ENCODE data around the gene ICA1. TPM values are rescaled to one million over a fixed set of nuclear protein-coding genes. Genes with fewer than 3 reads are reported as not detected.

Gene ICA1
- total and polyA plus RNA-seq, 2 donors (not counting 3 experiments of a cell fraction or from before 2014, with no cell fraction given): 19.0 to 47.1 TPM

DNA sequence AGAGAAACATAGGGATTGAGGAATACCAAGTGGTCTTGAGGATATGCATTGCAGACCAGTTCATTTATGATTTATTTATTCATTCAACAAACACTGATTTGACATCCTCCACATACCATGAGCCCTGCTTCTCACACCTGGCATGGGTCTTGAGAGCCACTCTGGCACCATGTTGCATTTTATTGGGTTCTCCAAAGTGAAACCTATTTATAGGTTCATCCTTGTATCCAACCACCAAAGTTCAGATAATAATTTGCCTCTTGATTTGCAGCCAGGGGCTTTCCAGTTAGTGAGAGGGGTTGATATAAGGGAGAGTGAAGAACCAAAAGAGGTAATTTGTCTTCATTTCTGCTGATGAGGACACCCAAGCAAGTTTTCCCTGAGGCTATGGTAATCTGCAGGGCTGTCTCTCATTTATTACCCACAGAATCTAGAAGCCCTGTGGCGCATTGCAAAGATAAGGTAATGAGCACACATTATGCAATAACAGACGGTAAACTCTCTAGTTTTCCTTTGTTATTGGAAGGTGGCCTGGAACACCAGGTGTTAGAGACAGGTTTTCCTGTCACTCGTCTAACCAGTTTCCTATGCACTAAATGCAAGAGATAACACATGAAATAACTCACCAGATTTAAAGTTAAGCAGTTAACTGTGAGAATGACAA is 28.8 kb upstream of the ICA1 start:
- DNase-seq (ENCODE audit: low read depth, low spot score) (no peak), FAIRE-seq (no peak)
- ChIA-PET CTCF (no interaction called here), POLR2A (no interaction called here)
- H3K27ac ChIP-seq (ENCODE audit: insufficient read depth, low read depth, low read length): no peak overlapping the region
- H3K36me3 ChIP-seq (ENCODE audit: control insufficient read depth in 2 of 2, extremely low read depth in 1 of 2, insufficient read depth in 2 of 2, low read length in 2 of 2): no peaks in the 10 kb centered on the region
- no peak overlapping the region for H3K4me2 ChIP-seq (ENCODE audit: insufficient read depth, low read length)
- BruUV-seq (replicated peaks): no TSS peak
- H3K9me1 ChIP-seq (replicated peaks; ENCODE audit: control insufficient read depth, extremely low read depth, insufficient read depth, low read length): no peaks in the 10 kb centered on the region
- no peaks in the 10 kb centered on the region for H3K4me1 ChIP-seq (ENCODE audit: control insufficient read depth, extremely low read depth, insufficient read depth, low read length)
- no peaks in the 10 kb centered on the region for H3K9me3 ChIP-seq (replicated peaks; ENCODE audit: control insufficient read depth, insufficient read depth, low read length)
- peaks cover 4 to 11% of the 10 kb centered on the region in 2 experiments for H3K27me3 ChIP-seq (ENCODE audit: control insufficient read depth in 2 of 2, insufficient read depth in 2 of 2, low read length in 2 of 2)
- intact Hi-C loops (cut with micrococcal nuclease): loop anchor here (10.0 kb wide), 1 partner anchor 256 kb away; no protein-coding TSS in a partner anchor
- dilution Hi-C loops (cut with MboI; ENCODE audit: extremely low pct_ligation_motif_present, low sequenced_read_pairs): no loop called here
- TF ChIP-seq GATA2 (IDR thresholded peaks at IDR 0.05; ENCODE audit: insufficient read depth, insufficient read length, low read depth, low read length): no peak
- TF ChIP-seq POLR2A (IDR thresholded peaks at IDR 0.05; ENCODE audit: low read depth, low read length): no peak
- no peak for TF ChIP-seq MYC (IDR thresholded peaks at IDR 0.05; ENCODE audit: low read depth, low read length)
- TF ChIP-seq POLR2AphosphoS5 (IDR thresholded peaks at IDR 0.05; ENCODE audit: insufficient read depth, low read depth, low read length): no peak
- no peak for TF ChIP-seq EZH2 (IDR thresholded peaks at IDR 0.05; ENCODE audit: borderline replicate concordance, low read depth, low read length, severe bottlenecking)
- TF ChIP-seq, protein P1, sequence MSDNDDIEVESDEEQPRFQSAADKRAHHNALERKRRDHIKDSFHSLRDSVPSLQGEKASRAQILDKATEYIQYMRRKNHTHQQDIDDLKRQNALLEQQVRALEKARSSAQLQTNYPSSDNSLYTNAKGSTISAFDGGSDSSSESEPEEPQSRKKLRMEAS (IDR thresholded peaks at IDR 0.05; ENCODE audit: insufficient read depth, insufficient read length): no peak
- TF ChIP-seq FOS (IDR thresholded peaks at IDR 0.05; ENCODE audit: borderline replicate concordance, insufficient read depth, low read length): no peak
- TF ChIP-seq CTCF (IDR thresholded peaks at IDR 0.05; ENCODE audit: extremely low read depth in 1 of 2, insufficient read depth in 1 of 2, low read depth in 1 of 2, low read length in 2 of 2): no peak
- no peak for TF ChIP-seq JUN (IDR thresholded peaks at IDR 0.05; ENCODE audit: borderline replicate concordance, insufficient read depth, insufficient read length, low read depth)
- no peaks in the 10 kb centered on the region for H3K79me2 ChIP-seq (ENCODE audit: control insufficient read depth, insufficient read depth, low read length)
- no peak overlapping the region for H3K4me3 ChIP-seq (replicated peaks in 1 of 3; ENCODE audit: insufficient read depth in 1 of 3, low read depth in 1 of 3, low read length in 3 of 3)
- no peak overlapping the region for H3K9ac ChIP-seq (replicated peaks; ENCODE audit: extremely low read depth, insufficient read depth, low read length)
- H4K20me1 ChIP-seq (replicated peaks; ENCODE audit: control insufficient read depth, extremely low read depth, insufficient read depth, low read length): no peaks in the 10 kb centered on the region
- H2AFZ ChIP-seq (ENCODE audit: low read depth, low read length): no peak overlapping the region

All from endothelial cell of umbilical vein (primary cell).